Left ventricle myocardium superior (tissue), 1 donor: ENCODE data around the gene ATP5F1D. TPM values are rescaled to one million over a fixed set of nuclear protein-coding genes. Genes with fewer than 3 reads are reported as not detected.

Experiments
- ATAC-seq: fragments of 200-7000 bp; cut with Tn5 transposase; one replicate; pipeline ENCODE4 v1.9.1; 2020; ENCODE audit warnings: mild to moderate bottlenecking, moderate library complexity
- DNase-seq: peaks from one replicate; pipeline ENCODE4 v3.0.0-alpha.2; 2020
- intact Hi-C: fragments of 100-400 bp; cut with micrococcal nuclease; formaldehyde crosslinking; loops from one replicate; pipeline ENCODE4 v1.11.0; 2022
- total RNA-seq: library from RNA; stranded (reverse); fragmentation: NEBNext Ultra II Directional; extraction: Animal tissue kit (Norgen Biotek cat#: 25700); gene quantifications from one replicate; pipeline ENCODE4 v1.2.1, GENCODE V29; 2021
- donor health status: DM: no; HTN: yes; CAD: no; lungs with severe emphysema.

The ATP5F1D gene
- total RNA-seq, 1 donor from 2014 or later: 686 TPM

GRCh38 chr19:1253514-1254080 is 12.0 kb downstream of the ATP5F1D start:
- DNase-seq (peak; percentile 54), ATAC-seq (no peak)
- intact Hi-C loops: no loop called here

GRCh38 chr19:1254081-1254527 is 12.6 kb downstream of the ATP5F1D start:
- peak; percentile 72 for DNase-seq

GRCh38 chr19:1254530-1255185 is 13.1 kb downstream of the ATP5F1D start:
- ATAC-seq (no peak), DNase-seq (peak; percentile 39)
- intact Hi-C loops: no loop called here

More at GRCh38 chr19:1254081-1254527, 12.6 kb downstream of the ATP5F1D start:
- intact Hi-C loops: no loop called here
- ATAC-seq: no peak

- DNase-seq (peak; percentile 41), ATAC-seq (no peak)
- intact Hi-C loops: no loop called here
These were observed 13.9 kb downstream of the ATP5F1D start for GRCh38 chr19:1255186-1256161.

GRCh38 chr19:1256646-1257474 is 15.3 kb downstream of the ATP5F1D start:
- no peak for ATAC-seq
- intact Hi-C loops: no loop called here
- DNase-seq: peak; percentile 53

- intact Hi-C loops: no loop called here
- no peak for ATAC-seq
- DNase-seq: no peak
These were observed 16.1 kb downstream of the ATP5F1D start for GRCh38 chr19:1257475-1258162.

GRCh38 chr19:1258163-1258492 is 16.6 kb downstream of the ATP5F1D start:
- no peak for DNase-seq
- ATAC-seq: no peak
- intact Hi-C loops: no loop called here

- intact Hi-C loops: no loop called here
- ATAC-seq (no peak), DNase-seq (no peak)
These were observed 17.2 kb downstream of the ATP5F1D start for GRCh38 chr19:1258707-1259205.

GRCh38 chr19:1259206-1259875 is 17.8 kb downstream of the ATP5F1D start:
- intact Hi-C loops: no loop called here
- ATAC-seq: peak; percentile 28
- DNase-seq: peak; percentile 85

- DNase-seq (peak; percentile 57), ATAC-seq (no peak)
These were observed 18.6 kb downstream of the ATP5F1D start for GRCh38 chr19:1259876-1260748.

GRCh38 chr19:1260749-1261537 is 19.4 kb downstream of the ATP5F1D start:
- ATAC-seq (peak; percentile 80), DNase-seq (peak; percentile 98)
- intact Hi-C loops: no loop called here

More at GRCh38 chr19:1259876-1260748, 18.6 kb downstream of the ATP5F1D start:
- intact Hi-C loops: no loop called here

- peak; percentile 54 for DNase-seq
- intact Hi-C loops: no loop called here
- no peak for ATAC-seq
These were observed 19.9 kb downstream of the ATP5F1D start for GRCh38 chr19:1261538-1261797.

GRCh38 chr19:1261798-1262622 is 20.5 kb downstream of the ATP5F1D start:
- peak; percentile 37 for ATAC-seq
- peak; percentile 84 for DNase-seq
- intact Hi-C loops: no loop called here

GRCh38 chr19:1262623-1263123 is 21.1 kb downstream of the ATP5F1D start:
- DNase-seq: peak; percentile 38
- intact Hi-C loops: no loop called here

GRCh38 chr19:1263188-1263587 is 21.6 kb downstream of the ATP5F1D start:
- intact Hi-C loops: no loop called here
- DNase-seq (no peak), ATAC-seq (no peak)

More at GRCh38 chr19:1262623-1263123, 21.1 kb downstream of the ATP5F1D start:
- no peak for ATAC-seq
